Activated effector memory CD4-positive, alpha-beta T cell treated with anti-CD3 and anti-CD28 coated beads, Interleukin-2, amount 50 U/mL, for 16 hours (primary cell): ENCODE results near the gene CPE.
"Not testable (repeated sequence)": the region's sequence is repeated elsewhere in the genome, so short reads cannot be mapped to it uniquely, and the experiment has no call there.

ENCODE experiments used
- DNase-seq: peaks from one replicate; pipeline ENCODE4 v3.0.0-alpha.2; 2020

Gene CPE

DNA sequence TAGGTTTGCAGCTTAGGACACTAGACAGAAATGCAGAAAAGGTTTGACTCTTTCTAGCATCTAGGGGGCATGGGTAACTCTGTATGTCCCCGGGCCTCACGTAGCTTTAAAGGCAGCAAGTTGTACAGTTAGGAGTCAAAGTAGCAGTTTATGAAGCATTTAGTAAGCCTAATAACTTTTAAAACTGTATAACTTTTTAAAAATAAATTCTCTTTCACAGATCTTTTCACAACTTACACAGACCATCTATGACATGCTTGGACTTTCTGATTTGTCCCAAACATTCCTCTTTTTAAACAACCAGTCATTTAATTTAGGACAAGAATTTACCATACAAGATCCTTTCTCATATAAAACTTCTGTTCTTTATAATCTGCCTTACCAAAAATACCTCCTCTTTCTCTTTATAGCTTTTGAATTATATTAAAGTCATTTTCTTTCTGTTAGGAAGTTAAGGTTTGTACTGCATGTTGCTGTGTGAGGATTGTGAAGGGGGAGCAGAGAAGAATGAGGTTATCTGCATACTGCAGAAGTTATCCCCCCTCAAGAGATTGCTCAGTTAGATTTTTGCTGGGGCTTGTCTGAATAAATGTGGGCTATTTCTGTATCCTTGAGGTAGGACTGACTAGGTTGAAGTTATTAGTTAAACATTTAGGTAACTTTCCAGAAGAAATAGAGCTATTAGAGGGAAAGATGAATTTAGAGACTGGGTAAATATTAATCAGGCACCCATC lies 94.3 kb downstream of the CPE start:
- DNase-seq, result no peak

DNA sequence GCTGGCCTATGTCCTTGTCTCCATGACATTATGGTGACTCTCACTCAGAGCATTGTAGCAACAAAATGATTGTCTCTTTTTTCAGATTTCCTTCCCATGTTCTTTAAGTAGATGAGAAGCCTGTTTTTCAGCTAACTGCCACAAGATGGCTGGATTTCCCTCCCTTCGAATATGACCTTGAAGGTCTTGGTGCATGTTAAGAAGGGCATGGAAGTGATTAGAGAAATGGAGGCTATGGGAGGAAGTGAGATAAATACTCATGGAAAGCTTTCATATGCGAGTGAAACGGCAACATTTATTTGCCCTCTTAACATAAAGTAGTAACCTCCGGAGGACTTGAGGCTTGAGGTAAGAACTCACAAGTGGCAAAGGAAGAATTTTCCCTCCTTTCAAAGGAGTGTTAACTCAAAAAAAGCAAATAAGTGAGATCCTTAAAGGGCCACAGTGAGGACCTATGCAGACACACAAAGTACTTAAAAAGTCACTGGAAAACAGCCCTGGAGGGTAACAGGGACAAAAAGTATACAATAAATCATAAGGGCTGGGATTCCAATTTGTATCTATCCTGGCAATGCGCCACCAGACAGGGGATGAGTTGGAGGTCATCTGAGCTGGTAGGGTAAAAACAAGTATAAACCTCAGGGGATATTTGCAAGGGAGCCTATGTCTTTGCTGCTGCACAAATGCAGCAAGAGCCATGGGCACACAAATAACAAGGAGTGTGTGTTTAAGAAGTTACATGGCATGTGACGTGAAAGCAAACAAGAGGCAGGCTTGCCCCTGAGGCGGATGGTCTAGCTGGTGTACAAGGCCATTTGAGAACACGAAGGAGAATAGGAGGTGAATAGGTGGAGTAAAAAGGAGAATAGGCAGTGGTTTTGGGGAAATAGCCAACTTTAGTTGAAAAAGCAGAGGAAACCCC lies 96.2 kb downstream of the CPE start:
- no peak for DNase-seq

DNA sequence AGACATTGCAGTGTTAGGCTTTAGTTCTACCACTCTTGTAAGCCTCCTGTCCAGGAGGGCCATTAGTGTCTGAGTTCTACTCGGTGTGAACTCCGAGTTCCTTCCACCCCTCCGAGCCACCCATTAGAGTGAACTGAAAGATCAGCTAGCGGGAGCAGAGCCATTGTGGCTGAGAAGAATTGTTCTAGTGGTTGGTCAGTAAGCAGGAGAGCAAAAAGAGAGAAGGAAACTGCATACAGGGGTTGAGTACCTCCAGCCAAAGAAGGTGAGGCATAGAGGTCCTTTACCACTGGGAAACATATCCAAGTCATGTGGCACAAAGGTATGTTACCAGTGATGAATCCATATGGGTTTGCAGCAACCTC lies 96.9 kb downstream of the CPE start:
- DNase-seq, result no peak

- DNase-seq, result no peak
Measured at GRCh38 chr4:165476214-165477098, 97.6 kb downstream of the CPE start.

DNA sequence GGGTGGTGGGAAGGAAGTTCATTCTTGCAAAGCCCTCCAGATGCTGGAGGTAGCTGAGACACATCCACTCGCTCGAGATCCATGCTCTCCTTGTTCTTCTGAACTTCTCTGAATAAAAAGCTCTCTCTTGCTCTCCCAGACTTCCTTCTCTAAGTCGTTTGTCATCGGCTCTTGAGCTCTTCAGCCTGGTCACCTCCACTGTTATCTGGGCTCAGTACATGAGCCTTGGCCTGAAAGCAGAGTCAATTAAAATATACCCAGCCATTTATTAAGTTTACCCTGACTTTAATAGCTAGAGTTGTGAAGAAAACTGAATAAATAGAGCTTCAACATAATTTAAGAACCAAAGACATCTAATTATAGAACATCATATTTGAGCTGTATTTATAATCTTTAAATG lies 99.0 kb downstream of the CPE start:
- no peak for DNase-seq

DNA sequence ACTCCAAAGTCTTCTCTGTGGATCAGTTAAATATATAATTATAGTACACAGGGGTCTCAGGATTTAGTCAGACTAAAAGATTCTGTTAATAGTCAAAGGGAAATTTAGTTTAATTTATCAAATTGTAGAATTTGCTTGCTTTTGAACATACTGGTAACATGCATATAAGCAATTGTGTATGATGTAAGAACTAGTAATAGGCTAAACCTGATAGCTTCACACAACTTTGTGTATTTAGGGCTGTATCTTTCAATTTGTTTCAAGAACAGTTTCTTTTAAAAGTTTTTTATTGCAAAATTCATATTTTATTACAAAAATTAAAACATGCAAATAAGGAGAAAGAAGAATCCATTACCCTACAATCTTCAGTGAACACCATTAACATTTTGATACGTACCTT lies 99.5 kb downstream of the CPE start:
- no peak for DNase-seq

DNA sequence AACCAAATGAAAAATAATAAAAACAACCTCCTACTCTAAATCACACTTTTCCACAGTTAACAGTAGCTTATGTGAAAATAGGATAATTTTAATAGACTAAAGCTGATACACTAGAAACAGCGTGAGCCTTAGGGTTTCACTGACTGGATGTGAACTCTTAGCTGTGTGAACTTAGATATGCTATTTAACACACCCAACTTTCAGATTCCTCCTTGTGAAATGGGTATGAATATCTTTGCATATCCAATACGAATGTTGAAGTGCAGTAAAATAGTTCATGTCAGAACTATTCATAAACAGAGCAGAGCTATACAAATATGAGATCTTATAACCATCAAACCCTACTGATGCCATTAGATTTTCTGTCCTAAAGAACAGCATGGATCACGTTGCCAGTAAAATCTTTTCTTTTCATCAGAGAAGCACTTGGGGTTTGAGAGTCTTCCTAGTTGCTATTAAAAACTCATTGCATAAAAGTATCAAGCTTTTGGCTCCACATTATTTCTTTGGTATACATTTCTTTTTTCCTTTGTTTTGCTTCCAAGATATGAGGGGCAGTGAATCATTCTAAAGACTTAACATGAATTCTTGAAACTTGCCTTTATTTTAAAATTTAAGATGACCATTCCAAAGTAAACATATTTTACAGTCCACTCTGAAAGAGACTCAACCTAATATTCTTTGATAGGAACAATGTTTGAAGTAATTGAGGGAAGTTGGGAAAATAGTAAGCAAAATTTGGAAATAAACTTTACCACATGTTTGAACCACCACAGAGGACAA lies 102.4 kb downstream of the CPE start:
- no peak for DNase-seq

DNA sequence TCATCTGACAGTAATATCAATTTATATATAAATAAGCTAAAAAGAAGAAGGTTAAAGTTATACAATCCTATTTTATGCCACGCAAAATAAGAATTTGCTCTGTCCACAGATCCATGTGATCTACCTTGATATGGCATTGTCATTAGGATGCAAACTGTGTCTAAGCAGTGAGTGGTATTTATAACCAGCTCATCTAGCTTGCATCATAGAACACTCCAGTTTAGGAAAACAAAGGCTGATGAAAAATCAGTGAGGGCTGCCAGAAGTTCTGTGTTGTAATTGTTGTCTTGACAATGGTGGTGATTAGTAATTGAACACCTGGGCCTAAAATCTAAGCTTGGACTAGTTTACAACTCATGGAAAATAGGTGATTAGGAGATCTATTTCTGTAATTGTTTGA lies 111.0 kb downstream of the CPE start:
- no peak for DNase-seq

DNA sequence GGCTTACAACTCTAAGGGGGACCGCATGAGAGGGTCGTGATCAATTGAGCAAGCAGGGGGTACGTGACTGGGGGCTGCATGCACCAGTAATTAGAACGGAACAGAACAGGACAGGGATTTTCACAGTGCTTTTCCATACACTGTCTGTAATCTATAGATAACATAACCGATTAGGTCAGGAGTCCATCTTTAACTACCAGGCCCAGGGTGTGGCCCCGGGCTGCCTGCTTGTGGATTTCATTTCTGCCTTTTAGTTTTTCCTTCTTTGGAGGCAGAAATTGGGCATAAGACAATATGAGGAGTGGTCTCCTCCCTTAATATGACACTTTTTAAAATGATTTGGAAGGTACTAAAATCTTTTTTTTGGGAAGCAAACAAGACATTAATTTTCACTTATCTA lies 113.8 kb downstream of the CPE start:
- DNase-seq, result not testable (repeated sequence)

GRCh38 chr4:165493359-165493758 lies 114.6 kb downstream of the CPE start:
- DNase-seq, result peak; percentile 86

DNA sequence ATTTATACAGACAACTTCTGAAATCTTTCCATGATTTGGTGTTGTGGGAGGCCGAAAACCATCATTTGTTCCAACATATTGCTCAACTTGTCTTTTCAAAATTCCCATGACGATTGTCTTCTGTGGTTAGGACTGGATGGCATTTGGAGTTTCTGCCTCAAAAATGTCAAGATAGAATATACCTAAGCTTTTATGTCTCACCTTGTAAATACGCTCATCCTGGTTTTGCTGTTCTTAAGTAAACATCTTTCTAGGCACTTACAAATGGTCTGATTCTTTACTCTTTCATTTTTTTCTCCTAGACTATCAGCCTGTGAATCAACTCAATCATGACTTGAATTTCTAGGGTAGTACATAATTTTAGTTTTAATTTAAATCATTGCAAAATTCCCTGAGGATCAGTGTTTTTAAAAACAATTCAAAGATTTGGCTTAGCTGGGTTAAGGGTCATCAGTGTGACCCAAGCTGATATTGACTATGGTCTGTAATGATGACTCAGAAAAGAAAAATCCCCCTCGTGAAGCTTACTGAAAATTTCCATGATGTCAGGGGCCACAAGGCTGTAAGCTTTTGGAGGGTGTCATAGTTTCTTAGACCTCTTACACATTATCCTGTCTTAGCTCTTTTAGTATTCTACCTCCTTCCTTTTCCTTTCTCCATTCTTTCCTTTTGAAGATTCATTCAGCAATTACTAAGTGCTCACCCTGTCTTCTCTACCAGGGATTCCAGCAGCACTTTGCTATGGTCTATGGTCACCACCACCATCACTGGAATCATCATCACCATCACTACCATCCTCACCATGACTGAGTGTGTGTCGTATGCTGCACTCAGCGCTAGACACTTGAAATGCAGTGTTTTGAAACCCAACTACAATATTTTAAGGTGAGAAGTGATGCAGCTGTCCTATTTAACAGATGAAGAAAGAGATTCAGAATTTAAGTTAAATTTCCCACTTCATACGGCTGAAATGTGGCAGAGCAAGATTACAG lies 124.4 kb downstream of the CPE start:
- DNase-seq, result no peak

- no peak for DNase-seq
Measured at GRCh38 chr4:165504184-165504583, 125.4 kb downstream of the CPE start.

GRCh38 chr4:165505958-165506837 lies 127.4 kb downstream of the CPE start:
- no peak for DNase-seq

- no peak for DNase-seq
Measured at GRCh38 chr4:165506849-165507248, 128.0 kb downstream of the CPE start.

GRCh38 chr4:165507381-165507780 lies 128.6 kb downstream of the CPE start:
- no peak for DNase-seq

DNA sequence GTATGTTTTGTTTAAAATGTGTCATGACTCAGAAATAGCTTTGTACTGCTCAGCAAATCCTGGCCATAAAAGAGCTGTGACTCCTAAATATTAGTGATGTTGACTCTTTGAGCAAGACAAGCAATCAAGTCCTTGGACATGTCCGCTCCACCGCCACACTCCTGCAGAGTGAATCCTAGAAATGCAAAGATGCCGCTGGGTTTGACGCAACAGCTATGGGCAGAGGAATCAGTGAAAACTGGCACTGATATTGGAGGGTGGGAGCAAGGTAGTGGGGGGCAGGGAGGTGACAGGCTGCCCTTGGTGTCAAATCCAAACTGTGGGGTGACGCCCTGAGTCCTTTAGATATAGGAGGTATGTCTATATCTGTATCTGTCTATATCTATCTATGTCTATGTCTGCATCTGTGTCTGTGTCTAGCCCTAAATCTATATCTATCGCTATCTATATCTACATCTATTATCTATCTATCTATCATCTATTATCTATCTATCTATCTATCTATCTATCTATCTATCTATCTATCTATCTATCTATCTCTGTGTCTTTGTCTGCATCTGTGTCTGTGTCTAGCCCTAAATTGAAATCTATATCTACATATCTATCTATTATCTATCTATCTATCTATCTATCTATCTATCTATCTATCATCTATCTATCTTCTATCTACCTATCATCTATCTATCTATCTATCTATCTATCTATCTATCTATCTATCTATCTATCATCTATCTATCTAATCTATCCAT lies 129.7 kb downstream of the CPE start:
- DNase-seq, result no peak

- DNase-seq, result no peak
Measured at GRCh38 chr4:165512424-165512823, 133.6 kb downstream of the CPE start.

- DNase-seq, result no peak
Measured at GRCh38 chr4:165514739-165515138, 135.9 kb downstream of the CPE start.

- DNase-seq, result no peak
Measured at GRCh38 chr4:165515201-165515600, 136.4 kb downstream of the CPE start.
